Measurements from ENCODE around the gene LCE1B. TPM values are rescaled to one million over a fixed set of nuclear protein-coding genes. Genes with fewer than 3 reads are reported as not detected.

LCE1B gene
- total RNA-seq, result not detected in 2 replicates

DNA sequence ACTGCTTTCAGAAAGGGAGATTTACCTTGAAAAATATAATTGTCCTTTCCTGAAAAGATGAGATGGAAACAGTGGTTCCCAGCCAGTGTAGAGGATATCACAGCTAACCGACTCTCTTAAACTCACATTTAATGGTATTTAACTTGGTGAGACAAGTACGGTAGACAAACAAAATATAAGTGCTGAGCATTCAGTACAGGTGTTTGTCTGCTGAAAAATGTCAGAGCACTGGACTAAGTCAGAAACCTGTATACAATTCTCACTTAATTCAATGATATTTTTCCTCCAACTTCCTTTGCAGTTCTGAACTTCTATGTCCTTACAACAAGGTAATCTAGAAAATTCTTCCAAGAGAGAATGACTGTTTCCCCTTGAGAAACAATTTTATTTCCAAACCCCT lies at the start of gene LCE1B:
TSS of gene LCE1B (plus strand) at position 301 of the 400 bp plus-strand sequence. CDS start 476 bp downstream, outside the sequence.
- no peak for DNase-seq (ENCODE audit: low read depth)
- Histone ChIP-seq H3K4me3 (ENCODE audit: low read depth, low read length) (no peak within 1 kb of the TSS), H3K27me3 (ENCODE audit: control insufficient read depth, insufficient read depth, low read length) (no peaks in the 10 kb centered on the region), H3K36me3 (ENCODE audit: control insufficient read depth, insufficient read depth, low read length) (no peaks in the 10 kb centered on the region)
- no peak for TF ChIP-seq CTCF (IDR thresholded peaks at IDR 0.05; ENCODE audit: insufficient read depth, low read length, poor library complexity, severe bottlenecking)

DNA sequence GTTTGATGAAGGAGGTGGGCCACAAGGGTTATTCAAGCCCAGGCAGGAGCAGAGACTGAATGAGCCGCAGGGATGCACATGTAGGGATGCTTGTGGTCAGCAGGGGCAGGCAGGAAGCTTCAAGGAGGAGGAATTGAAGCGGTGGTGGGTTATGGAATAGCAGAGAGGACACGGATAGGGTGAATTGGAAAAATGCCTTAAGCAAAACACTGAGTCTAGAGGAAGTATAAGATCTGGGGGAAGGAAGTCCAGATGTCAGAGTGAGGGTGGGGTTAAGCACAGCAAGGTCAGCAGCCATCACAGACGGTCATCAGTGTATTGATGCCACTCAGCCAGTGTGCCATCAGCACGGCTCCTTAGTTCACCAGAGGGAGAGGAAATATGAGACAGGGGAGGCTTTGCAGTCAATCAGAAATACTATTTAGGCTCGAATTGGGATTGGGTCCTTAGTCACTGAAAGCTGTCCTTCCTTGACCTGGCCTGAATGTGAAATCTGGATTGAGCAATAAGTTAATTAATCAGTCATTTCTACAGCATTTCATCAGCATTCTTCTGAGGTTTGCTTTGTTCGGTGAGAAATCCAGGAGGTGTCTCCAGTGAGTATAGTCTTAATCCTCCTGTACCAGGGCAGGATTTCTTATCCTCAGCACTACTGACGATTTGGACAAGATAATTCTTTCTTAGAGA lies 42.8 kb upstream of the LCE1B start:
- Histone ChIP-seq H3K27me3 (ENCODE audit: control insufficient read depth, insufficient read depth, low read length) (no peaks in the 10 kb centered on the region), H3K4me3 (ENCODE audit: low read depth, low read length) (no peak overlapping the region), H3K36me3 (ENCODE audit: control insufficient read depth, insufficient read depth, low read length) (no peaks in the 10 kb centered on the region)
- no peak for DNase-seq (ENCODE audit: low read depth)
- no peak for TF ChIP-seq CTCF (IDR thresholded peaks at IDR 0.05; ENCODE audit: insufficient read depth, low read length, poor library complexity, severe bottlenecking)

DNA sequence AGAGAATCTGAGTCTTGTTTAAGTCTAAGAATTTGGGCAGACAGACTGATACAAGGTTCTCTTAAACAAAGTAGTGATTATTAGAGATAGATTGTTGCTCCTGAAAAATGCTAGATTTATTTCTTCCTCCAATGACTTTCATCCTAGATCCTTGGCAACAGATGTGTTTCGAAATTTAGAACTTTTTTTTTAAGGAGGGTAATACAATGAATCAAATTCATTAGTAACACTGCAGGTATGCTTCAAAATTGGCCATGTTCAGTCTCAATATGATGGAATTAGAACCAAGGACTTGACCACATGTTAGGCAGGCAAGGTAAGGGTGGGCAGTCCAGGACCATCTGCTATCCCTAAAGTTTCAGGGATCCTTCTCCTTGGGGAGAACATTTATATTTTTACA lies 41.4 kb upstream of the LCE1B start:
- DNase-seq (ENCODE audit: low read depth), result no peak
- no peaks in the 10 kb centered on the region for H3K36me3 ChIP-seq (ENCODE audit: control insufficient read depth, insufficient read depth, low read length)
- no peaks in the 10 kb centered on the region for H3K27me3 ChIP-seq (ENCODE audit: control insufficient read depth, insufficient read depth, low read length)
- H3K4me3 ChIP-seq (ENCODE audit: low read depth, low read length), result no peak overlapping the region
- no peak for TF ChIP-seq CTCF (IDR thresholded peaks at IDR 0.05; ENCODE audit: insufficient read depth, low read length, poor library complexity, severe bottlenecking)

- Histone ChIP-seq H3K4me3 (ENCODE audit: low read depth, low read length) (no peak within 1 kb of the TSS), H3K36me3 (ENCODE audit: control insufficient read depth, insufficient read depth, low read length) (no peaks in the 10 kb centered on the region), H3K27me3 (ENCODE audit: control insufficient read depth, insufficient read depth, low read length) (no peaks in the 10 kb centered on the region)
- no peak for DNase-seq (ENCODE audit: low read depth)
- TF ChIP-seq CTCF (IDR thresholded peaks at IDR 0.05; ENCODE audit: insufficient read depth, low read length, poor library complexity, severe bottlenecking), result no peak
Observed at GRCh38 chr1:152774875-152775274, 36.9 kb upstream of the LCE1B start, which contains the start of gene LCE1F. Gene LCE1F, plus strand, starts transcription at chr1:152775140. Its CDS starts 1,232 bp downstream, at chr1:152776372.

DNA sequence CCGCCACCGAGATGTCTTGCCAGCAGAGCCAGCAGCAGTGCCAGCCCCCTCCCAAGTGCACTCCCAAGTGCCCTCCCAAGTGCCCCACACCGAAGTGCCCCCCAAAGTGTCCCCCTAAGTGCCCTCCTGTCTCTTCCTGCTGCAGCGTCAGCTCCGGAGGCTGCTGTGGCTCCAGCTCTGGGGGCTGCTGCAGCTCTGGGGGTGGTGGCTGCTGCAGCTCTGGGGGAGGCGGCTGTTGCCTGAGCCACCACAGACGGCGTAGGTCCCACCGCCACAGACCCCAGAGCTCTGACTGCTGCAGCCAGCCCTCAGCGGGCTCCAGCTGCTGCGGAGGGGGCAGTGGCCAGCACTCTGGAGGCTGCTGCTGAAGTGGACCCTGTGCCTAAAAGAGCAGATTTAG lies 35.4 kb upstream of the LCE1B start:
- no peak overlapping the region for H3K4me3 ChIP-seq (ENCODE audit: low read depth, low read length)
- no peaks in the 10 kb centered on the region for H3K36me3 ChIP-seq (ENCODE audit: control insufficient read depth, insufficient read depth, low read length)
- TF ChIP-seq CTCF (IDR thresholded peaks at IDR 0.05; ENCODE audit: insufficient read depth, low read length, poor library complexity, severe bottlenecking), result no peak
- no peaks in the 10 kb centered on the region for H3K27me3 ChIP-seq (ENCODE audit: control insufficient read depth, insufficient read depth, low read length)
- no peak for DNase-seq (ENCODE audit: low read depth)

Data from kidney epithelial cell (primary cell).